Natural killer cell (primary cell): ENCODE measurements around the gene POLA1. TPM values are rescaled to one million over a fixed set of nuclear protein-coding genes. Genes with fewer than 3 reads are reported as not detected.
A peak's percentile ranks its signal among the peaks of the same experiment; 100 is the strongest.

ENCODE experiments used
- ATAC-seq, 3 donors: fragments of 150-1000 bp in 2 of 3; fragments of 200-7000 bp in 1 of 3; cut with Tn5 transposase; 1 replicate in 1 of 3; 2 replicates in 2 of 3; pipeline ENCODE4 v1.10.0; 2021; ENCODE audit warnings: mild to moderate bottlenecking in 2 of 3, moderate library complexity in 2 of 3
- DNase-seq, 2 donors: peaks; one replicate each; pipeline versions ENCODE4 v3.0.0 to v3.0.0-alpha.2; 2013 to 2021; ENCODE audit warnings: mixed read lengths in 1 of 2
- H3K27ac ChIP-seq: one replicate; pipeline ENCODE4 v1.5.1; 2013; ENCODE audit warnings: mild to moderate bottlenecking, low read length
- H3K27me3 ChIP-seq: one replicate; pipeline ENCODE4 v1.6.1; 2013; ENCODE audit warnings: low read length; ENCODE audit not compliant: control insufficient read depth, insufficient read depth
- H3K36me3 ChIP-seq: one replicate; pipeline ENCODE4 v1.6.1; 2013; ENCODE audit warnings: low read length; ENCODE audit not compliant: control insufficient read depth, insufficient read depth
- H3K4me1 ChIP-seq: one replicate; pipeline ENCODE4 v1.6.1; 2013; ENCODE audit warnings: low read length; ENCODE audit not compliant: control insufficient read depth, insufficient read depth
- H3K4me3 ChIP-seq: one replicate; pipeline ENCODE4 v1.5.1; 2013; ENCODE audit warnings: low read length
- H3K9me3 ChIP-seq: one replicate; pipeline ENCODE4 v1.6.1; 2013; ENCODE audit warnings: low read length; ENCODE audit not compliant: control insufficient read depth, insufficient read depth
- H3K27ac Mint-ChIP-seq, 2 donors: one replicate each; pipeline ENCODE4 v1.8.0; 2022; ENCODE audit warnings: mild to moderate bottlenecking in 2 of 2, mixed read lengths in 2 of 2, moderate library complexity in 1 of 2
- H3K27me3 Mint-ChIP-seq, 2 donors: one replicate each; pipeline ENCODE4 v1.8.0; 2022; ENCODE audit warnings: low read depth in 2 of 2, mixed read lengths in 2 of 2
- H3K36me3 Mint-ChIP-seq: one replicate; pipeline ENCODE4 v1.8.0; 2022; ENCODE audit warnings: mixed read lengths
- H3K4me1 Mint-ChIP-seq, 2 donors: one replicate each; pipeline ENCODE4 v1.8.0; 2022; ENCODE audit warnings: mixed read lengths in 2 of 2
- H3K4me3 Mint-ChIP-seq: one replicate; pipeline ENCODE4 v1.8.0; 2022; ENCODE audit warnings: mild to moderate bottlenecking, moderate library complexity, mixed read lengths
- H3K9me3 Mint-ChIP-seq, 2 donors: one replicate each; pipeline ENCODE4 v1.8.0; 2022; ENCODE audit warnings: mixed read lengths in 2 of 2
- WGBS: methylation state at CpG from one replicate; pipeline ENCODE4 v1.1.7; 2013; ENCODE audit warnings: missing lambda C conversion rate; ENCODE audit not compliant: insufficient coverage; 5-methylcytosine and 5-hydroxymethylcytosine counted together
- intact Hi-C: fragments of 100-400 bp; cut with micrococcal nuclease; formaldehyde crosslinking; loops from one replicate; pipeline ENCODE4 v1.14.2; 2022
- total RNA-seq, 4 donors: library from RNA; stranded (reverse); fragments of 120-200 nt in 1 of 4; gene quantifications; one replicate each; pipeline versions ENCODE4 v1.2.3 to v1.2.4, GENCODE V29; 2013 to 2022
- TF ChIP-seq, protein P1 (sequence below): fragments of 200-600 bp; IDR thresholded peaks from one replicate; pipeline ENCODE4 v1.8.0; 2022; ENCODE audit warnings: antibody characterized with exemption

POLA1 gene
- total RNA-seq, 3 donors from 2014 or later (not counting 1 experiment from before 2014, with no cell fraction given): 11.1 to 12.6 (median 11.3) TPM

DNA sequence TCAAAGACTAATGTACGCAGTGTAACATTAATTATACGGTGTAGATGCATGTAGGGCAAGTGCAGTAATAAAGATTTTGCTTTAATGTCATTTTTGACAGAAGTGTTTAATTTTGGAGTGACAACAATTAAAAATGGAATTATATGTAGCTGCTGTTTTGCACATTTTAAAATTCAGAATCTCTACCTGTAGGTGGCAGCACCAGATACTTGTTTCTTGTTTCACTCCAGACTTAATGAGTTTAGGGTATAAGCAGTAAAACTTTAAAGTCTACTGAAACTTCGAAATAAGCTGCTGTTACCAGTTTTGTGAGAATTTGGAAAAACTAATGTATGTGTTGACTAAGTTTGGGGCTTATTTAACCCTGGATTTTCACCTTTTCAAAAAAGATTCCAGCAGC is 144.9 kb downstream of the POLA1 start:
- intact Hi-C loops: loop anchor here (10.0 kb wide), 1 partner anchor 186 kb away; no protein-coding TSS in a partner anchor
- Histone ChIP-seq H3K4me3 (no peak overlapping the region), H3K9me3 (no peaks in the 10 kb centered on the region), H3K4me1 (no peaks in the 10 kb centered on the region), H3K27ac (no peak overlapping the region), H3K27me3 (no peaks in the 10 kb centered on the region), H3K36me3 (no peaks in the 10 kb centered on the region)
- H3K9me3 Mint-ChIP-seq: no peaks in the 10 kb centered on the region
- ATAC-seq (no peak), DNase-seq (peak in 1 of 2 donors; percentile 38)
- H3K4me1 Mint-ChIP-seq: no peaks in the 10 kb centered on the region
- no peak overlapping the region for H3K27ac Mint-ChIP-seq
- H3K36me3 Mint-ChIP-seq: no peaks in the 10 kb centered on the region
- no peak overlapping the region for H3K4me3 Mint-ChIP-seq
- H3K27me3 Mint-ChIP-seq: no peaks in the 10 kb centered on the region
- 59% methylated on average over 3 of the region's 3 CpGs for WGBS
- TF ChIP-seq, protein P1, sequence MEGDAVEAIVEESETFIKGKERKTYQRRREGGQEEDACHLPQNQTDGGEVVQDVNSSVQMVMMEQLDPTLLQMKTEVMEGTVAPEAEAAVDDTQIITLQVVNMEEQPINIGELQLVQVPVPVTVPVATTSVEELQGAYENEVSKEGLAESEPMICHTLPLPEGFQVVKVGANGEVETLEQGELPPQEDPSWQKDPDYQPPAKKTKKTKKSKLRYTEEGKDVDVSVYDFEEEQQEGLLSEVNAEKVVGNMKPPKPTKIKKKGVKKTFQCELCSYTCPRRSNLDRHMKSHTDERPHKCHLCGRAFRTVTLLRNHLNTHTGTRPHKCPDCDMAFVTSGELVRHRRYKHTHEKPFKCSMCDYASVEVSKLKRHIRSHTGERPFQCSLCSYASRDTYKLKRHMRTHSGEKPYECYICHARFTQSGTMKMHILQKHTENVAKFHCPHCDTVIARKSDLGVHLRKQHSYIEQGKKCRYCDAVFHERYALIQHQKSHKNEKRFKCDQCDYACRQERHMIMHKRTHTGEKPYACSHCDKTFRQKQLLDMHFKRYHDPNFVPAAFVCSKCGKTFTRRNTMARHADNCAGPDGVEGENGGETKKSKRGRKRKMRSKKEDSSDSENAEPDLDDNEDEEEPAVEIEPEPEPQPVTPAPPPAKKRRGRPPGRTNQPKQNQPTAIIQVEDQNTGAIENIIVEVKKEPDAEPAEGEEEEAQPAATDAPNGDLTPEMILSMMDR: peak; percentile 55

DNA sequence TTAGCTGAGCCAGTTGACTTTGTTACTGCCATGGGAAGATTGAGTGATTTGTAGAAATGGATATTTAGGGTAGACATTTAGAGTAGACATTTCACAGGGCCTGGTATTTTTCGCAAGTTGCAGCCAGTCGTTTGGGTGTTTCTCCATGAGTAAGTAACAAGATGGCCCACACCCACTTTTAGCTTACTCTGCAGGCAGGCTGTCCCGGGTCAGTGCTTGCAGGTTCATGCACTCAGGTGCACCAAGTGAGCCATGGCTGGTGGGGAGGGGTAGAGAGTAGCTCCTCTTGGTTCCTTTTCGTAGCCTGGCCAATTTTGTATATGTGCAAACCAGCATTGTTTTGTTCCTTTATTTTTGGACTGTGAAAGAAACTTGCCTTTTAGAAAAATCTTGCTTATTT is 145.6 kb downstream of the POLA1 start:
- no peaks in the 10 kb centered on the region for H3K36me3 Mint-ChIP-seq
- no peaks in the 10 kb centered on the region for H3K9me3 ChIP-seq
- H3K36me3 ChIP-seq: no peaks in the 10 kb centered on the region
- no peak overlapping the region for H3K27ac ChIP-seq
- WGBS: 82% methylated on average over 2 of the region's 4 CpGs
- no peak overlapping the region for H3K4me3 Mint-ChIP-seq
- no peaks in the 10 kb centered on the region for H3K9me3 Mint-ChIP-seq
- H3K4me1 Mint-ChIP-seq: no peaks in the 10 kb centered on the region
- H3K27me3 ChIP-seq: no peaks in the 10 kb centered on the region
- no peak overlapping the region for H3K27ac Mint-ChIP-seq
- ATAC-seq: no peak
- H3K4me3 ChIP-seq: no peak overlapping the region
- no peaks in the 10 kb centered on the region for H3K27me3 Mint-ChIP-seq
- intact Hi-C loops: loop anchor here (10.0 kb wide), 1 partner anchor 185 kb away; no protein-coding TSS in a partner anchor
- H3K4me1 ChIP-seq: no peaks in the 10 kb centered on the region
- no peak for DNase-seq
- TF ChIP-seq, protein P1: no peak

DNA sequence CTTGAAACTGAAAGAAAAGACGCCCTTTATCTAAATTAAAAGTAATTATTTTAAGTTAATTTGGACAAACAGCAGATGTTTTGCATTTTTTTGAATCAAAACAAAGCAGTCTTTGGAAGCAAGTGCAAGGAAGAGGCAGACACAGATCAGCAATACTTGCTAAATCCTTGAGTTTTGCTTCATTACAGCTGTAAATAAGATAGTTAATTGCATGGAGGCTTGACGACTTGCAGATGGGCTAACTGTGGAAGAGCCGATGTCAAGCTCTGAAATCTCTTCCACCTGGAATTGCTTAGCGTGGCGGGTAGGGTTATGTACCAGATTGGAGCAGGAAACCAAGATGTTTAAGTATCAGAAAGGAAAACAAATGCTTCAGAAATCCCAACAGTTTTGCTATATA is 148.8 kb downstream of the POLA1 start:
- Histone ChIP-seq H3K27me3 (no peaks in the 10 kb centered on the region), H3K4me1 (no peaks in the 10 kb centered on the region), H3K9me3 (no peaks in the 10 kb centered on the region), H3K27ac (no peak overlapping the region), H3K36me3 (no peaks in the 10 kb centered on the region), H3K4me3 (no peak overlapping the region)
- Mint-ChIP-seq H3K9me3 (no peaks in the 10 kb centered on the region), H3K27me3 (no peaks in the 10 kb centered on the region), H3K4me1 (no peaks in the 10 kb centered on the region), H3K4me3 (no peak overlapping the region), H3K36me3 (no peaks in the 10 kb centered on the region), H3K27ac (no peak overlapping the region)
- DNase-seq (no peak), ATAC-seq (no peak)
- TF ChIP-seq, protein P1: no peak
- 94% methylated on average over 4 of the region's 5 CpGs for WGBS
- intact Hi-C loops: no loop called here

DNA sequence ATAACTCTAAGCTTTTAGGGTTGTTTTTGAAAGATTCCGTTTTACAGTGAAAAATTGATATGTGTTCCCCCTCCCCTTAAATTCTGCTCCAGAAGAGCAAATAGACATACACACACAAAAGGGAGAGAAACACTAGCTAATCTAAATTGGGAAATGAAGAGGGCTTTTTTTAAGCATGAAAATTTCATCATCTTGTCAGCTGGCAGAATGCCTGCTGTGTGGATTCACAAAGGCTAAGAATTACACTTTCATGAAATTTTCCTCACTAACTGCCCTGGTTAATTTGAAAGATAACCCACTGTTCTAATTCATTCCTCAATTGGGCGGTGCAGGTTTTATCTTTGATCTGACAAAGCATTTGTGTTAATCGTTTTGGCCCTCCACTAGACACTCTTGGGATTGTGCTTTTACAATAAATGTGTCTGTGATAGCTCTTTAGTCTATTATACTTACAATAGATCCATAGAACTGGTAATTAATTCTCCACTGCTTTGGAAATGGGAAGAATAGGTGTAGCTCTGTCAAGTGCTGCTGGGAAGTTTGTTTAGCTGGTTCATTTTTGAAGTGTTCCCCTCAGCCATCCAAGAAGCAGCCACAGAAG is 152.9 kb downstream of the POLA1 start:
- intact Hi-C loops: no loop called here
- 100% methylated on average over 1 of the region's 3 CpGs for WGBS
- Histone ChIP-seq H3K27me3 (no peaks in the 10 kb centered on the region), H3K36me3 (peaks cover 2% of the 10 kb centered on the region), H3K4me1 (no peaks in the 10 kb centered on the region), H3K4me3 (no peak overlapping the region), H3K27ac (no peak overlapping the region), H3K9me3 (no peaks in the 10 kb centered on the region)
- Mint-ChIP-seq H3K27me3 (no peaks in the 10 kb centered on the region), H3K27ac (no peak overlapping the region), H3K4me3 (no peak overlapping the region), H3K36me3 (no peaks in the 10 kb centered on the region), H3K9me3 (no peaks in the 10 kb centered on the region), H3K4me1 (no peaks in the 10 kb centered on the region)
- no peak for ATAC-seq
- no peak for DNase-seq
- TF ChIP-seq, protein P1: no peak
